Measurements from ENCODE around the gene EIF4E1B.

GRCh38 chr5:176646049-176646706, 15.7 kb downstream of the EIF4E1B start:
- TF ChIP-seq, protein P1, sequence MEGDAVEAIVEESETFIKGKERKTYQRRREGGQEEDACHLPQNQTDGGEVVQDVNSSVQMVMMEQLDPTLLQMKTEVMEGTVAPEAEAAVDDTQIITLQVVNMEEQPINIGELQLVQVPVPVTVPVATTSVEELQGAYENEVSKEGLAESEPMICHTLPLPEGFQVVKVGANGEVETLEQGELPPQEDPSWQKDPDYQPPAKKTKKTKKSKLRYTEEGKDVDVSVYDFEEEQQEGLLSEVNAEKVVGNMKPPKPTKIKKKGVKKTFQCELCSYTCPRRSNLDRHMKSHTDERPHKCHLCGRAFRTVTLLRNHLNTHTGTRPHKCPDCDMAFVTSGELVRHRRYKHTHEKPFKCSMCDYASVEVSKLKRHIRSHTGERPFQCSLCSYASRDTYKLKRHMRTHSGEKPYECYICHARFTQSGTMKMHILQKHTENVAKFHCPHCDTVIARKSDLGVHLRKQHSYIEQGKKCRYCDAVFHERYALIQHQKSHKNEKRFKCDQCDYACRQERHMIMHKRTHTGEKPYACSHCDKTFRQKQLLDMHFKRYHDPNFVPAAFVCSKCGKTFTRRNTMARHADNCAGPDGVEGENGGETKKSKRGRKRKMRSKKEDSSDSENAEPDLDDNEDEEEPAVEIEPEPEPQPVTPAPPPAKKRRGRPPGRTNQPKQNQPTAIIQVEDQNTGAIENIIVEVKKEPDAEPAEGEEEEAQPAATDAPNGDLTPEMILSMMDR (IDR thresholded peaks at IDR 0.05; ENCODE audit: low read depth, low read length, poor library complexity, severe bottlenecking) = no peak
- TF ChIP-seq EZH2phosphoT487 (IDR thresholded peaks at IDR 0.05; ENCODE audit: borderline replicate concordance, low read length) = no peak

All from DOHH2 (cell line).